HepG2 (cell line): ENCODE results near the gene PLCL1.

Experiments used
- CREB1 ChIP-seq, 2 experiments: fragments of 450-650 bp in 1 of 2; IDR thresholded peaks; 2 replicates each; pipeline ENCODE4 v1.6.1; 2016 to 2017; ENCODE audit warnings: control low read depth in 1 of 2, mild to moderate bottlenecking in 1 of 2, missing compliant biosample characterization in 1 of 2, missing genetic modification characterization in 1 of 2
- EHMT2 ChIP-seq: fragments of 200-600 bp; sonication (generic); IDR thresholded peaks from 2 replicates; pipeline ENCODE4 v1.7.0; 2017; ENCODE audit warnings: antibody characterized with exemption, low read depth, low read length, borderline replicate concordance
- KLF16 ChIP-seq, 2 experiments: sonication (generic) in 1 of 2; formaldehyde crosslinking in 1 of 2; IDR thresholded peaks; 2 replicates each; pipeline versions ENCODE4 v1.6.1 to v1.8.0; 2016 to 2023; ENCODE audit warnings: missing genetic modification reagents in 2 of 2, missing compliant biosample characterization in 1 of 2
- RAD51 ChIP-seq: fragments of 450-650 bp; IDR thresholded peaks from 2 replicates; pipeline ENCODE4 v1.6.1; 2016; ENCODE audit warnings: borderline replicate concordance
- TBP ChIP-seq: sonication (generic); formaldehyde crosslinking; IDR thresholded peaks from 2 replicates; pipeline ENCODE4 v1.5.0; 2020; ENCODE audit warnings: missing genetic modification reagents
- TCF7 ChIP-seq: sonication (generic); IDR thresholded peaks from 2 replicates; pipeline ENCODE4 v1.6.1; 2016; ENCODE audit warnings: antibody characterized with exemption, low read depth
- ZNF138 ChIP-seq: sonication (generic); formaldehyde crosslinking; IDR thresholded peaks from 2 replicates; pipeline ENCODE4 v1.5.0; 2020; ENCODE audit warnings: mild to moderate bottlenecking, low read depth, missing genetic modification reagents
- ZNF350 ChIP-seq: sonication (generic); formaldehyde crosslinking; IDR thresholded peaks from 2 replicates; pipeline ENCODE4 v1.4.0; 2020; ENCODE audit warnings: mild to moderate bottlenecking, low read depth, missing genetic modification reagents, borderline replicate concordance
- ZNF781 ChIP-seq: sonication (generic); formaldehyde crosslinking; IDR thresholded peaks from 2 replicates; pipeline ENCODE4 v1.5.1; 2020; ENCODE audit warnings: borderline replicate concordance, mild to moderate bottlenecking, missing genetic modification reagents; ENCODE audit errors: not compliant biosample characterization
- TF ChIP-seq, protein P1 (sequence below): sonication (generic); formaldehyde crosslinking; IDR thresholded peaks from 2 replicates; pipeline ENCODE4 v1.5.0; 2020; ENCODE audit warnings: mild to moderate bottlenecking, missing genetic modification reagents, moderate library complexity
- TF ChIP-seq, protein P2 (sequence below): sonication (generic); formaldehyde crosslinking; IDR thresholded peaks from 2 replicates; pipeline ENCODE4 v1.4.0; 2020; ENCODE audit warnings: mild to moderate bottlenecking, missing genetic modification reagents
- TF ChIP-seq, protein P3 (sequence below): fragments of 450-650 bp; IDR thresholded peaks from 2 replicates; pipeline ENCODE4 v1.6.1; 2017; ENCODE audit warnings: mild to moderate bottlenecking
- TF ChIP-seq, protein P4 (sequence below): sonication (generic); formaldehyde crosslinking; IDR thresholded peaks from 2 replicates; pipeline ENCODE4 v1.9.0; 2021; ENCODE audit warnings: mild to moderate bottlenecking, missing genetic modification reagents

DNA sequence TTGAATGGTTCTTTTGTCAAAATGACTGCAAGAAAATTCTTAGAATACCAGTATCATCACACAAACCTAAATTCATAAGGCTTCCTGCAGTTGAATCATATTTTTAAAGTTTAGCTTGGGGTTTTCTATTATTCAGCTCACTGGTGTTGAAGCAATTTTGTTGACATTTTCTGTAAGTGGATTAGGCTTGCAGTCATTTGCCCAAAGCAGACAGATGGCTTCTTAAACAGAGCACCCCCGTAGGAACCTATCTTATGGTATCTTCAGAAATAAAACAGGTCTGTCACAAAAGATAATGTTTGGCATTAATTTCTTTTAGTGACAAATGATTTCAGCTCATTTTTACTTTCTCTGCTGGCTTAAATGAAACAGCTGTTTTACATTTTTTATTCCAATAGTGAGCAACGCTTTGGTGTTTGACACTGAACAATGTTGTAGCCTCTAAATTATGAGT is 331.1 kb downstream of the PLCL1 start:
- TF ChIP-seq, protein P1, sequence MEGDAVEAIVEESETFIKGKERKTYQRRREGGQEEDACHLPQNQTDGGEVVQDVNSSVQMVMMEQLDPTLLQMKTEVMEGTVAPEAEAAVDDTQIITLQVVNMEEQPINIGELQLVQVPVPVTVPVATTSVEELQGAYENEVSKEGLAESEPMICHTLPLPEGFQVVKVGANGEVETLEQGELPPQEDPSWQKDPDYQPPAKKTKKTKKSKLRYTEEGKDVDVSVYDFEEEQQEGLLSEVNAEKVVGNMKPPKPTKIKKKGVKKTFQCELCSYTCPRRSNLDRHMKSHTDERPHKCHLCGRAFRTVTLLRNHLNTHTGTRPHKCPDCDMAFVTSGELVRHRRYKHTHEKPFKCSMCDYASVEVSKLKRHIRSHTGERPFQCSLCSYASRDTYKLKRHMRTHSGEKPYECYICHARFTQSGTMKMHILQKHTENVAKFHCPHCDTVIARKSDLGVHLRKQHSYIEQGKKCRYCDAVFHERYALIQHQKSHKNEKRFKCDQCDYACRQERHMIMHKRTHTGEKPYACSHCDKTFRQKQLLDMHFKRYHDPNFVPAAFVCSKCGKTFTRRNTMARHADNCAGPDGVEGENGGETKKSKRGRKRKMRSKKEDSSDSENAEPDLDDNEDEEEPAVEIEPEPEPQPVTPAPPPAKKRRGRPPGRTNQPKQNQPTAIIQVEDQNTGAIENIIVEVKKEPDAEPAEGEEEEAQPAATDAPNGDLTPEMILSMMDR = no peak
- no peak for TF ChIP-seq ZNF781 (CRISPR knock-in tag)
- no peak for TF ChIP-seq KLF16 (CRISPR knock-in tag; IDR thresholded peaks at IDR 0.05)
- TF ChIP-seq ZNF138 = no peak
- no peak for TF ChIP-seq CREB1 (IDR thresholded peaks at IDR 0.05)
- TF ChIP-seq CREB1 (CRISPR knock-in tag; IDR thresholded peaks at IDR 0.05) = no peak
- TF ChIP-seq, protein P2, sequence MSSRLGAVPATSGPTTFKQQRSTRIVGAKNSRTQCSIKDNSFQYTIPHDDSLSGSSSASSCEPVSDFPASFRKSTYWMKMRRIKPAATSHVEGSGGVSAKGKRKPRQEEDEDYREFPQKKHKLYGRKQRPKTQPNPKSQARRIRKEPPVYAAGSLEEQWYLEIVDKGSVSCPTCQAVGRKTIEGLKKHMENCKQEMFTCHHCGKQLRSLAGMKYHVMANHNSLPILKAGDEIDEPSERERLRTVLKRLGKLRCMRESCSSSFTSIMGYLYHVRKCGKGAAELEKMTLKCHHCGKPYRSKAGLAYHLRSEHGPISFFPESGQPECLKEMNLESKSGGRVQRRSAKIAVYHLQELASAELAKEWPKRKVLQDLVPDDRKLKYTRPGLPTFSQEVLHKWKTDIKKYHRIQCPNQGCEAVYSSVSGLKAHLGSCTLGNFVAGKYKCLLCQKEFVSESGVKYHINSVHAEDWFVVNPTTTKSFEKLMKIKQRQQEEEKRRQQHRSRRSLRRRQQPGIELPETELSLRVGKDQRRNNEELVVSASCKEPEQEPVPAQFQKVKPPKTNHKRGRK = no peak
- TF ChIP-seq, protein P3, sequence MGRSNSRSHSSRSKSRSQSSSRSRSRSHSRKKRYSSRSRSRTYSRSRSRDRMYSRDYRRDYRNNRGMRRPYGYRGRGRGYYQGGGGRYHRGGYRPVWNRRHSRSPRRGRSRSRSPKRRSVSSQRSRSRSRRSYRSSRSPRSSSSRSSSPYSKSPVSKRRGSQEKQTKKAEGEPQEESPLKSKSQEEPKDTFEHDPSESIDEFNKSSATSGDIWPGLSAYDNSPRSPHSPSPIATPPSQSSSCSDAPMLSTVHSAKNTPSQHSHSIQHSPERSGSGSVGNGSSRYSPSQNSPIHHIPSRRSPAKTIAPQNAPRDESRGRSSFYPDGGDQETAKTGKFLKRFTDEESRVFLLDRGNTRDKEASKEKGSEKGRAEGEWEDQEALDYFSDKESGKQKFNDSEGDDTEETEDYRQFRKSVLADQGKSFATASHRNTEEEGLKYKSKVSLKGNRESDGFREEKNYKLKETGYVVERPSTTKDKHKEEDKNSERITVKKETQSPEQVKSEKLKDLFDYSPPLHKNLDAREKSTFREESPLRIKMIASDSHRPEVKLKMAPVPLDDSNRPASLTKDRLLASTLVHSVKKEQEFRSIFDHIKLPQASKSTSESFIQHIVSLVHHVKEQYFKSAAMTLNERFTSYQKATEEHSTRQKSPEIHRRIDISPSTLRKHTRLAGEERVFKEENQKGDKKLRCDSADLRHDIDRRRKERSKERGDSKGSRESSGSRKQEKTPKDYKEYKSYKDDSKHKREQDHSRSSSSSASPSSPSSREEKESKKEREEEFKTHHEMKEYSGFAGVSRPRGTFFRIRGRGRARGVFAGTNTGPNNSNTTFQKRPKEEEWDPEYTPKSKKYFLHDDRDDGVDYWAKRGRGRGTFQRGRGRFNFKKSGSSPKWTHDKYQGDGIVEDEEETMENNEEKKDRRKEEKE = no peak
- TF ChIP-seq, protein P4, sequence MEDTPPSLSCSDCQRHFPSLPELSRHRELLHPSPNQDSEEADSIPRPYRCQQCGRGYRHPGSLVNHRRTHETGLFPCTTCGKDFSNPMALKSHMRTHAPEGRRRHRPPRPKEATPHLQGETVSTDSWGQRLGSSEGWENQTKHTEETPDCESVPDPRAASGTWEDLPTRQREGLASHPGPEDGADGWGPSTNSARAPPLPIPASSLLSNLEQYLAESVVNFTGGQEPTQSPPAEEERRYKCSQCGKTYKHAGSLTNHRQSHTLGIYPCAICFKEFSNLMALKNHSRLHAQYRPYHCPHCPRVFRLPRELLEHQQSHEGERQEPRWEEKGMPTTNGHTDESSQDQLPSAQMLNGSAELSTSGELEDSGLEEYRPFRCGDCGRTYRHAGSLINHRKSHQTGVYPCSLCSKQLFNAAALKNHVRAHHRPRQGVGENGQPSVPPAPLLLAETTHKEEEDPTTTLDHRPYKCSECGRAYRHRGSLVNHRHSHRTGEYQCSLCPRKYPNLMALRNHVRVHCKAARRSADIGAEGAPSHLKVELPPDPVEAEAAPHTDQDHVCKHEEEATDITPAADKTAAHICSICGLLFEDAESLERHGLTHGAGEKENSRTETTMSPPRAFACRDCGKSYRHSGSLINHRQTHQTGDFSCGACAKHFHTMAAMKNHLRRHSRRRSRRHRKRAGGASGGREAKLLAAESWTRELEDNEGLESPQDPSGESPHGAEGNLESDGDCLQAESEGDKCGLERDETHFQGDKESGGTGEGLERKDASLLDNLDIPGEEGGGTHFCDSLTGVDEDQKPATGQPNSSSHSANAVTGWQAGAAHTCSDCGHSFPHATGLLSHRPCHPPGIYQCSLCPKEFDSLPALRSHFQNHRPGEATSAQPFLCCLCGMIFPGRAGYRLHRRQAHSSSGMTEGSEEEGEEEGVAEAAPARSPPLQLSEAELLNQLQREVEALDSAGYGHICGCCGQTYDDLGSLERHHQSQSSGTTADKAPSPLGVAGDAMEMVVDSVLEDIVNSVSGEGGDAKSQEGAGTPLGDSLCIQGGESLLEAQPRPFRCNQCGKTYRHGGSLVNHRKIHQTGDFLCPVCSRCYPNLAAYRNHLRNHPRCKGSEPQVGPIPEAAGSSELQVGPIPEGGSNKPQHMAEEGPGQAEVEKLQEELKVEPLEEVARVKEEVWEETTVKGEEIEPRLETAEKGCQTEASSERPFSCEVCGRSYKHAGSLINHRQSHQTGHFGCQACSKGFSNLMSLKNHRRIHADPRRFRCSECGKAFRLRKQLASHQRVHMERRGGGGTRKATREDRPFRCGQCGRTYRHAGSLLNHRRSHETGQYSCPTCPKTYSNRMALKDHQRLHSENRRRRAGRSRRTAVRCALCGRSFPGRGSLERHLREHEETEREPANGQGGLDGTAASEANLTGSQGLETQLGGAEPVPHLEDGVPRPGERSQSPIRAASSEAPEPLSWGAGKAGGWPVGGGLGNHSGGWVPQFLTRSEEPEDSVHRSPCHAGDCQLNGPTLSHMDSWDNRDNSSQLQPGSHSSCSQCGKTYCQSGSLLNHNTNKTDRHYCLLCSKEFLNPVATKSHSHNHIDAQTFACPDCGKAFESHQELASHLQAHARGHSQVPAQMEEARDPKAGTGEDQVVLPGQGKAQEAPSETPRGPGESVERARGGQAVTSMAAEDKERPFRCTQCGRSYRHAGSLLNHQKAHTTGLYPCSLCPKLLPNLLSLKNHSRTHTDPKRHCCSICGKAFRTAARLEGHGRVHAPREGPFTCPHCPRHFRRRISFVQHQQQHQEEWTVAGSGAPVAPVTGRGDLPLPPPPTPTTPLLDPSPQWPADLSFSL = no peak
- TF ChIP-seq RAD51 = no peak
- no peak for TF ChIP-seq EHMT2
- no peak for TF ChIP-seq TBP
- TF ChIP-seq TCF7 = no peak
- no peak for TF ChIP-seq ZNF350 (CRISPR knock-in tag)
